HG02943 (cell line): Measurements from ENCODE around the gene ADORA3.

ENCODE experiments used
- ATAC-seq: cut with Tn5 transposase; IDR thresholded peaks from one replicate; pipeline ENCODE4 v1.9.1; 2021; ENCODE audit warnings: mild to moderate bottlenecking, low read depth, moderate library complexity; ENCODE audit not compliant: unreplicated experiment

The ADORA3 gene

GRCh38 chr1:111450185-111450584, 53.2 kb downstream of the ADORA3 start:
- ATAC-seq = no peak

- no peak for ATAC-seq
Measured at GRCh38 chr1:111449703-111450017, 53.8 kb downstream of the ADORA3 start.
